Activated T-cell treated with anti-CD3 and anti-CD28 coated beads, Interleukin-2, amount 50 U/mL, for 4 hours (primary cell): ENCODE results near the gene NARS2. TPM values are rescaled to one million over a fixed set of nuclear protein-coding genes. Genes with fewer than 3 reads are reported as not detected.
"Not testable (repeated sequence)": the region's sequence is repeated elsewhere in the genome, so short reads cannot be mapped to it uniquely, and the experiment has no call there.

Experiments used
- ATAC-seq, 2 donors: fragments of 200-7000 bp; cut with Tn5 transposase; one replicate each; pipeline ENCODE4 v1.10.0; 2021
- DNase-seq: peaks from one replicate; pipeline ENCODE4 v3.0.0-alpha.2; 2020
- H3K27me3 Mint-ChIP-seq: one replicate; pipeline ENCODE4 v1.8.0; 2021; ENCODE audit warnings: low read depth, mixed read lengths
- H3K36me3 Mint-ChIP-seq: one replicate; pipeline ENCODE4 v1.8.0; 2022; ENCODE audit warnings: mixed read lengths; ENCODE audit not compliant: insufficient read depth
- H3K4me1 Mint-ChIP-seq: one replicate; pipeline ENCODE4 v1.8.0; 2021; ENCODE audit warnings: low read depth, mixed read lengths
- H3K4me3 Mint-ChIP-seq: one replicate; pipeline ENCODE4 v1.8.0; 2021; ENCODE audit warnings: mild to moderate bottlenecking, moderate library complexity, mixed read lengths
- H3K9me3 Mint-ChIP-seq: one replicate; pipeline ENCODE4 v1.8.0; 2021; ENCODE audit warnings: mixed read lengths
- total RNA-seq, 3 donors: library from RNA; stranded (reverse); gene quantifications; one replicate each; pipeline ENCODE4 v1.2.1, GENCODE V29; 2021

The NARS2 gene
- total RNA-seq, result 10 to 100 TPM; 15.6 to 25.3 (median 23.2) TPM

- H3K9me3 Mint-ChIP-seq, result no peaks in the 10 kb centered on the region
- H3K4me3 Mint-ChIP-seq, result peak within 1 kb of the TSS; percentile 95
- no peaks in the 10 kb centered on the region for H3K27me3 Mint-ChIP-seq
- DNase-seq, result peak; percentile 98
- ATAC-seq, result peak; percentile 95
- peaks cover 10% of the 10 kb centered on the region for H3K36me3 Mint-ChIP-seq
- peaks cover 25% of the 10 kb centered on the region for H3K4me1 Mint-ChIP-seq
Measured at GRCh38 chr11:78574386-78575381, at the start of gene NARS2. NARS2 (minus strand) TSS chr11:78574864; CDS start chr11:78574488, 376 bp downstream.

GRCh38 chr11:78622666-78623065, 48.0 kb upstream of the NARS2 start:
- peaks cover 15% of the 10 kb centered on the region for H3K9me3 Mint-ChIP-seq
- H3K4me1 Mint-ChIP-seq, result no peaks in the 10 kb centered on the region
- no peak for DNase-seq
- no peak overlapping the region for H3K4me3 Mint-ChIP-seq
- peaks cover 1% of the 10 kb centered on the region for H3K27me3 Mint-ChIP-seq
- no peaks in the 10 kb centered on the region for H3K36me3 Mint-ChIP-seq
- no peak for ATAC-seq

GRCh38 chr11:78620159-78620558, 45.5 kb upstream of the NARS2 start:
- H3K27me3 Mint-ChIP-seq, result peaks cover 1% of the 10 kb centered on the region
- ATAC-seq (no peak), DNase-seq (no peak)
- H3K36me3 Mint-ChIP-seq, result no peaks in the 10 kb centered on the region
- H3K4me3 Mint-ChIP-seq, result no peak overlapping the region
- H3K9me3 Mint-ChIP-seq, result peaks cover 14% of the 10 kb centered on the region
- H3K4me1 Mint-ChIP-seq, result no peaks in the 10 kb centered on the region

GRCh38 chr11:78615724-78616123, 41.1 kb upstream of the NARS2 start:
- Mint-ChIP-seq H3K4me1 (no peaks in the 10 kb centered on the region), H3K4me3 (no peak overlapping the region), H3K27me3 (no peaks in the 10 kb centered on the region), H3K9me3 (peaks cover 13% of the 10 kb centered on the region), H3K36me3 (no peaks in the 10 kb centered on the region)
- DNase-seq (no peak), ATAC-seq (no peak)

GRCh38 chr11:78613378-78613813, 38.7 kb upstream of the NARS2 start:
- no peaks in the 10 kb centered on the region for H3K4me1 Mint-ChIP-seq
- H3K9me3 Mint-ChIP-seq, result no peaks in the 10 kb centered on the region
- no peak for ATAC-seq
- no peak for DNase-seq
- H3K36me3 Mint-ChIP-seq, result no peaks in the 10 kb centered on the region
- H3K27me3 Mint-ChIP-seq, result no peaks in the 10 kb centered on the region
- no peak overlapping the region for H3K4me3 Mint-ChIP-seq

- DNase-seq (no peak), ATAC-seq (no peak)
- no peaks in the 10 kb centered on the region for H3K9me3 Mint-ChIP-seq
- H3K36me3 Mint-ChIP-seq, result no peaks in the 10 kb centered on the region
- no peaks in the 10 kb centered on the region for H3K4me1 Mint-ChIP-seq
- no peaks in the 10 kb centered on the region for H3K27me3 Mint-ChIP-seq
- no peak overlapping the region for H3K4me3 Mint-ChIP-seq
Measured at GRCh38 chr11:78612721-78613377, 38.2 kb upstream of the NARS2 start.

GRCh38 chr11:78609321-78609720, 34.7 kb upstream of the NARS2 start:
- not testable (repeated sequence) for H3K9me3 Mint-ChIP-seq, H3K4me1 Mint-ChIP-seq, ATAC-seq, H3K27me3 Mint-ChIP-seq, H3K36me3 Mint-ChIP-seq, DNase-seq, H3K4me3 Mint-ChIP-seq

- no peak for DNase-seq
- Mint-ChIP-seq H3K36me3 (no peaks in the 10 kb centered on the region), H3K9me3 (no peaks in the 10 kb centered on the region), H3K4me1 (no peaks in the 10 kb centered on the region), H3K27me3 (peaks cover 12% of the 10 kb centered on the region), H3K4me3 (no peak overlapping the region)
- ATAC-seq, result no peak
Measured at GRCh38 chr11:78607696-78608095, 33.0 kb upstream of the NARS2 start.

- H3K36me3 Mint-ChIP-seq, result no peaks in the 10 kb centered on the region
- H3K4me3 Mint-ChIP-seq, result no peak overlapping the region
- ATAC-seq, result no peak
- H3K27me3 Mint-ChIP-seq, result peaks cover 23% of the 10 kb centered on the region
- no peaks in the 10 kb centered on the region for H3K4me1 Mint-ChIP-seq
- no peak for DNase-seq
- no peaks in the 10 kb centered on the region for H3K9me3 Mint-ChIP-seq
Measured at GRCh38 chr11:78606667-78607066, 32.0 kb upstream of the NARS2 start.

GRCh38 chr11:78605296-78605695, 30.6 kb upstream of the NARS2 start:
- Mint-ChIP-seq H3K9me3 (no peaks in the 10 kb centered on the region), H3K4me1 (no peaks in the 10 kb centered on the region), H3K4me3 (no peak overlapping the region), H3K27me3 (peaks cover 33% of the 10 kb centered on the region), H3K36me3 (no peaks in the 10 kb centered on the region)
- DNase-seq (no peak), ATAC-seq (no peak)

GRCh38 chr11:78603792-78604191, 29.1 kb upstream of the NARS2 start:
- DNase-seq (no peak), ATAC-seq (no peak)
- Mint-ChIP-seq H3K4me1 (no peaks in the 10 kb centered on the region), H3K27me3 (peaks cover 33% of the 10 kb centered on the region), H3K9me3 (no peaks in the 10 kb centered on the region), H3K36me3 (no peaks in the 10 kb centered on the region), H3K4me3 (no peak overlapping the region)

GRCh38 chr11:78602771-78603170, 28.1 kb upstream of the NARS2 start:
- not testable (repeated sequence) for H3K4me1 Mint-ChIP-seq, ATAC-seq, H3K36me3 Mint-ChIP-seq, H3K4me3 Mint-ChIP-seq, DNase-seq, H3K9me3 Mint-ChIP-seq
- H3K27me3 Mint-ChIP-seq, result peaks cover 35% of the 10 kb centered on the region

- not testable (repeated sequence) for H3K4me1 Mint-ChIP-seq, H3K4me3 Mint-ChIP-seq, H3K9me3 Mint-ChIP-seq, DNase-seq, H3K36me3 Mint-ChIP-seq, ATAC-seq
- peaks cover 38% of the 10 kb centered on the region for H3K27me3 Mint-ChIP-seq
Measured at GRCh38 chr11:78601066-78601465, 26.4 kb upstream of the NARS2 start.

- H3K36me3 Mint-ChIP-seq, ATAC-seq, H3K4me3 Mint-ChIP-seq: not testable (repeated sequence)
Measured at GRCh38 chr11:78597579-78597978, 22.9 kb upstream of the NARS2 start.

More at GRCh38 chr11:78597579-78597978, 22.9 kb upstream of the NARS2 start:
- H3K27me3 Mint-ChIP-seq, result peaks cover 26% of the 10 kb centered on the region
- not testable (repeated sequence) for H3K4me1 Mint-ChIP-seq, DNase-seq, H3K9me3 Mint-ChIP-seq
